ENCODE measurements around the gene CENPX.

Gene CENPX

GRCh38 chr17:82021900-82022309, 773 bp downstream of the CENPX start:
- no peak for DNase-seq

DNA sequence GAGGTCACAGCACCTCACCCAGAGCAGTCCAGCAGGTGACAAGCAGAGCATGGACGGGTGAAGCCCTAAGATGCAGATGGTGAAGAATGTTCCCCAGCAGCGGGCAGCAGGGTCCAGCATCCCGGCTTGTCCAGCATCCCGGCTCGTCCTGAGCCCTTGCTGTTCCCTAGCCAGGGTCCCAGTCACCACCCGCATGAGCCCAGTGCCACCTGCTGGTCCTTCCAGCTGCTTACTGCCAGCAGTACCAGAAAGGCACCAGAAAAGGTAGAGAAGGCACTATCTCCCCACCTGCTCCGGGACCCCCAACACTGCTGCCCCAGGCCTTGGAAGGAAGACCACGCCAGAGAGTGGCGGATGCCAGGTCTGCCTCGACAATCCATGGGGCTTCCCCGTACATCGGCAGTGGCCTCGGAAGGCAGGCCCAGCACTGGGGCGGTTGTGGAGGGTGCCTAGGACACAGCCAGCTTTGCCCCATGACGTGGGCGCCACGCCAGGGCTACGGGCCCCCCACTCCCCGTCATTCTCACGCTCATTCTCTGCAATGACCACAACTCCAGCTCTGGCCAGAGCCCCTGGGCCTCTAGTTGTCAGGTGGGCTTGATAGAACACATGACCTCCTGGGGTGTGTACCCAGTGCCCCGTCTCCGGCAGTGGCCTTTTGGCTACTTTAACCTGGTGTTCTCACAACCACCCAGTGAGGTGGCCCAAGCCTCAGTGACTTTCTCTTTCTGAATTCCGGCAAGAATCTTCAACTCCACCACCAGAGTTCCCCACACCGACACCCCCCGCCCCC, 1.4 kb downstream of the CENPX start:
- no peak for DNase-seq

DNA sequence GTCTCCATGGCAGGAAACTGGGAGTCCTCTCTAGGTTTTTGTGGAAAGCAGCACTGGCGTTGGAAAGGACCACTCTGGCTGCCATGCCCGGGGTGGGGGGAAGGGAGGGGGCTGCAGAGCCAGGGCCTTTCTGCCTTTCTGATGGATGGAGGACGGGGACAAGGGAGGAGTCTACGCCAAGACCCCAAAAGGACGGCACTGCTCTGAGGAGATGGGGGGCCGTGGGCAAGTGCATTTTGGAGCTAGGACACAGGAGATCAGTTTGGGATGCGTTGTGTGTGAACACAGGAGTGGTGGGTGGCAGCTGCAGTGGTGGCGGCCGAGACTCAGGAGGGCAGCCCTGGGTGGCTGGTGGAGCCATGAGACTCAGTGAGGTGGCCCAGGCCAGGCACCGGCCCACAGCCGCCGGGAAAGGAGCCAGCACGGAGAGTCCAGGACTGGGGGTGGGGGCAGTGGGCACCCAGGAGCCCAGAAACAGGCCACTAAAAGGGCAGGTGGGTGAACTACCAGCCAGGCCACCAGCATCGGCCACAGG, 2.0 kb downstream of the CENPX start:
- DNase-seq: no peak

DNA sequence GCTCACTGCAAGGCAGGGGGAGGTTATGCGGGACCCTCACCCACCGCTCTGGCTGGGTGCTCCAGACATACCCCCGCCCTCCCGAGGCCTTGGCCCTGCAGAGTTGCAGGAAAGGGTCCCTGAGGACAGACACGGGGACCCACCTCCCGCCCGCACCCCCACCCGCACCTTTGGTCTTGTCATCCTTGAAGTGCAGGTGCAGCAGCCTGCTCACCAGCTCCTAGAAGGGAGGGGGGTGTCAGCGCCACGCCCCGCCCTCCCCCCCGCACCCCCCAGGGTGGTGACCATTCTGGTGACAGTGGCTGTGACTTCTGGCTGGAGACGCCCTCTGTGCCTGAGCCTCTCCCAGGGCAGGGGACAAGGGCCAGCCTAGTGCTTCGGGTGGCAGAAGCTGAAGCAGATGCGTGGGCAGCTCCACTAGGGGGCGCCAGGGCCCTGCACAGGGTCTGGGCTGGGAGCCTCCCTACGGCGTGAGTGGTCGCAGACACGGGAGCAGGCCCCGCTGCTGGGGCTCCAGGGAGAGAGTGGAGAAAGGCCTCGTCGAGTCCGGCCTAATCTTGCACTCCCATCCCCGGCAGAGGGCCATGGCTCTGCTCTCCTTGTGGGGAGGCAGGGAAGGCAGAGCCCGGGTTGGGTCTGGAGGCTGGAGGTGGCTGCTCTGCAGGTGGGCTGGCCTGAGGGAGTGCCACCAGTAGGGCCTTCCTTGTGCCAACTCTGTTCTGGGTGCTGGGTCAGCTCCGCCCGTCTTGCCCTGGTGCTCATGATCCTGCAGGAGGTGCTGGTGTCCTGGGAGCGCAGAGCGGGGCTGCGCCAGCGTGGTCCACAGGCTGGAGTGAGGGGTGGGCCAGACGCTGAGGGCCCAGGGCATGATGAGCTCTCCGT, 2.7 kb downstream of the CENPX start:
- DNase-seq: no peak

DNA sequence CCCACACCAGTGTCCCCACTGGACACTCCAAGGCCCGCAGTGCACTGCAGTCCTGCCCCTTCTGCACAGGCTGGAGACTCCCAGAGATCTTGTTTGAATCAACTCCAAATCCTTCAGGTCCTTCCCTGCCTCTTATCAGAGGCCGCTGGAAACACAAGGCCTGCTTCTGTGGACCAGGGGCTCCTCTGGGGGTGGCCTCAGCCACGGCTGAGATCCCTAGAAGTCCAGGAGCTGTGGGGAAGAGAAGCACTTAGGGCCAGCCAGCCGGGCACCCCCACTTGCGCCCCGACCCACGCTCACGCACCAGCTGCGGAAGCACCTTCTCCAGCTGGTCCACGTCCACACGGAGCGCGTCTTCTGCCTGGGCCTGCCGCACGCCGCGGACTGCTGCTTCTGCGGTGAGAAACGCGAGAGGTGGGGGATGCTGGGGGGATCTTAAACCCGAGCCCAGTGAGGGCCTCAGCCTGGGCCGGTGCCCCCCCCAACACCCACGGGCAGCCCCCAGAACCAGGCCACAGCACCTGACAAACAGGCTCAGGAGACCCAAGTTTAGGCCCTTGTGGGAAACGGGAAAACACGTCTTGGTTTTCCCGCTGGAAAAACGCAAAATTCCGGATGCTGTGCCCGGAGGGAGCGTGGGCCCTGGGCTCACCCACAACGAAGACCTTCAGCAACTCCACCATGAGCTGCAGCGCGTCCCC, 3.5 kb downstream of the CENPX start:
- DNase-seq: no peak

GRCh38 chr17:82018152-82018988, 4.3 kb downstream of the CENPX start:
- DNase-seq: no peak

- no peak for DNase-seq
Measured at GRCh38 chr17:82017612-82018151, 5.0 kb downstream of the CENPX start.

GRCh38 chr17:82016875-82017459, 5.7 kb downstream of the CENPX start:
- no peak for DNase-seq

DNA sequence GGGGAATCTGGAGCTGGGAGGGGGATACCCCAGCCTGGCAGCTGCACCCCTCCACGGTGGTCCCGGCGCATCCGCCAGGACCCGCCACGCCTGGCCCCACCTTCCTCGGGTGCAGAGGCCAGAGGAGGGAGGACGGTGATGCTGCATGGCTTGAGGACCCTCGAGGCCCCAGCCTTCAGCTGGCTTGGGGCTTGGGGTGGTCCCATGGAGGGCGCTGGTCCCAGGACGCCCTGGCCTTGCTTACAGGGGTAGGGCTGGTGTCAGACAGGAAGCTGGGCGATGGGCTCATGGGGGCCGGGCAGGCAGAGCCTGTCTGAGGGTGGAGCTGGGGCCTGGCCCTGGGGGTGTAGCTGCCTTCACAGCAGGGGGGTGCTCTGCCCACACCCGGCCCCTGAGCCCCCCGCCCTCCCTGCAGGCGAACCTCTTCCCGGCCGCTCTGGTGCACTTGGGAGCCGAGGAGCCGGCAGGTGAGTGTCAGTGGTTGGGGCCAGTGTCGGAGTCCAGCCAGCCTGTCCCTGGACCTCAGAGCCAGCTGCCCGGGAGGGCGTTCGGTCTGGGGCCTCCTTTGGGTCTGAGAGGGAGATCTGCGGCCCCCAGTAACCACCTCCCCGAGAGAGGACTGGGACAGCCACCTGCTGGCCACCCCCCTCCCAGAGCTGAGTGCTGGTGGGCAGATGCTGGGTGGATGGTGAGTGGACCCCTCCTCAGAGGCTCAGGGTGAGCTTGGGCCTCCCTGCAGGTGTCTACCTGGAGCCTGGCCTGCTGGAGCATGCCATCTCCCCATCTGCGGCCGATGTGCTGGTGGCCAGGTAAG, 6.4 kb downstream of the CENPX start:
- DNase-seq: no peak

DNA sequence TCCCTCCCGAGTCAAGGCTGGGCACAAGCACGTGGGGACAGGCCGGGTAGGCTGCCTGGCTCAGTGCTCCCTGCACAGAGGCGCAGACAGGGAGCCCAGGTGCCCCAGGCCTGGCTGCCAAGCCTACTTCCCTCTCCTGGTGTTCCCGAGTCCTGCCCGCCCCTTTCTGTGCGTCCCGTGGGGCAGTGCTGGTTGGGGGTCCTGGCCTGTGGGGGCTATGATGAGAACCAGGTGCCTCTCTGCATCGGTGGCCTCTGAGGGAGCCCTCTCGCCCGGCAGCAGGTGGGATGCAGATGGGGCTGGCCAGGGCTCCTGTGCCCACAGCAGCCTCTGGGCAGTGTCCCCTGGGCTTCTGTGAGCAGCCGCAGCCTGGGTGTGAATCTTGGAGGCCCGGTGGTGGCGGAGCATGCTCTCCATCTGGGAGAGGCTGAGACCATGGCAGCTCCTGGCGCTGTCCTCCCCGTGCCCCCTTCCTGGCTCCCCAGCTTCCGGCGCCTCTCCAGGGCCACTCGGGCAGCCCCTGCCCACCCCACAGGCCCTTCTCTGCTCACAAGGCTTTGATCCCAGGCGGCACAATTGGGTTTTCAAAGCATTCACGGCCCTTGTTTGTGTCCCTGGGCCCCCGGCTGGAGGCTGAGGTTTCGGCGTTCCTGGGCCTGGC, 7.2 kb downstream of the CENPX start:
- no peak for DNase-seq

- DNase-seq: no peak
Measured at GRCh38 chr17:82014971-82015310, 7.7 kb downstream of the CENPX start.

- no peak for DNase-seq
Measured at GRCh38 chr17:82014432-82014831, 8.2 kb downstream of the CENPX start.

DNA sequence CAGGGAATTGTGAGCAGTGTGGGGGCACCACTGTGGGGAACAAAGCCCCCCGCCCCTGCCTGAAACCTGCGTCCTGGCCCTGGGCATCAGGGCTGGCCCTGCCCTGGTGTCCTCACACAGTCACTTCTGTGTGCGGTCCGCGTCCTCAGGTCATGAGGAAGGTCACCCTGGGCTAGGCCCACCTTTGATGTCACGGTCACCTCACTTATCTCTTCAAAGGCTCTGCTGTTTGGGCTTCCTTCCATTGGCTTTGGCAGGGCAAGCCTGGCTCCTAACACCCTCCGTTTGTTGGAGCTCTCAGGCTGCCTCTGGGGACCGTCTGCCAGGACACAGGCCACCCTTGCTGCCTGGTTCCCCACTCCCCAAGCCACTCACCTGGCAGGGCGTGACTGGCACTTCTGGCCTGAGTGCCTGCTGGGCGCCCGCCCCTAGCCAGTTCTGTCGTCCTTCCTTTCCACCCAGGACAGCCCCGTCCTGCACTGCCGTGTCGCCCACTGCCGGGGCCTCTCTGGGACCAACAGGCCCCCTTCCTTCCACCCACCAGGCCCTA, 8.8 kb downstream of the CENPX start:
- DNase-seq: no peak

DNA sequence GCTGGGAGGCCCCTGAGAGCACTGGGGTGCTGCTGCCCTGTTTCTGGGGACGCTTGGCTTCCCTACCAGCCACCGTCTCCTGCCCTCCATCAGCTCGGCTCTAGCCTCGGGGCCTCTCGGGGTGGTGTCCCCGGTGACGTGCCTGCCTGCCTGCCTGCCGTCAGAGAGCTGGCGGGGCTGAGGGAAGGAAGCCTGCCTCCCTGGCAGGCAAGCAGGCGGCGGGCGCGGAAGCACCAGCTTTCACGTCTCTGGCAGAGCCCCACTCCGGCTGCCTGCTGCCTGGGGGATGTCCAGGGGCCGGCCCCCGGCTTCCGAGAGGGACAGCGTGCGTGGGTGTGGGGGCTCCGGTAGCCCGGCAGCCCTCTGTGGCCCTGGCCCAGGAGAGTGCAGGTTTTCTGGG, 9.3 kb downstream of the CENPX start:
- no peak for DNase-seq

DNA sequence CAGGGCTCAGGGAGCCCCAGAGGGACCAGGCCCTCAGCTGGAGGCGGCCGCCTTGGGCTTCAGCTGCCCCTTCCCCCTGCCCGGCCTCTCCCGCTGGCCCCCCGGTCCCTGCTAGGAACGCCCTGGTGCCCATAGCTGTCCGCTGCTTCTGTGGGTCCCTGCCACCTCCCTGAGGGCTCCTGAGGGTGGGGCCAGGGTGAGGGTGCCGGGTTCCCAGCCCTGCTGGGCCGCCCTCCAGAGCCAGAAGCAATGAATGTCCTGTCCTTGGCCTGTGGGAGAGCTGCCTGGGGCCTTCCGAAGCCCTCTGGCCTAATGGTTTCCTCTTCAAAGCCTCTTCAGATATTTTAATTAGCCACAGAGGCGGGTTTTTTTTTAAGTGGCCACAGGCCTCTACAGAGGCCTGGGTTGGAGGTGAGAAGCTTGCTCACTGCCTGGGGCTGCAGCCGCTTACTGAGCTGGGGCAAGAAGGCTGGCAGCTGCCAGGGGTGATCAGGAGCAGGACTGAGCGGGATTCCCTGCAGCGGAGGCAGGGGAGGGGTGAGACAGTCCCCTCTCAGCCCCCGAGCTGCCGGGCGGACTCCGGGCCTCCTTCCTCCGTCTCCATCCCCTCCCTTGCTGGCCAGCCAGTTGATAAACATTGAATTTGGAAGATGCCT, 9.9 kb downstream of the CENPX start:
- DNase-seq: peak in 1 of 2 experiments; percentile 21

DNA sequence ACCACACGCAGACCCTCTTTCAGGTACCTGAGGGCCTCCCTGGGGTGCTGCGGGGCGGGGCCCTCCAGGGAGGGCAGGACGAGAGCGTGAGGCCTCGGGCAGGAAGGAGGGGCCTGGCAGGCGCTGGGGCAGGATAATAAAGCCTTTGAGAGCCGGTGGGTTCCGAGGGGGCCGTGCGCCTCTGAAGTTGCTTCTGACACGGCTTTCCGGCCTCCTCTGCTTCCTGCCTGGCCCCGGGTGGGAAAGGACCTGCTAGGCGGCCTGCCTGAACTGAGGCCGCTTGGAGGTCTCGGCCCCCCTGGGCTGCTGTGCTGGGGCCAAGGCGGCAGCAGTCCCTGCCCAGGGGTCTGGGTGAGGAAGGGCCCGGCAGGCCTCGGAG, 10.4 kb downstream of the CENPX start:
- no peak for DNase-seq

GRCh38 chr17:82011617-82012187, 11.0 kb downstream of the CENPX start:
- DNase-seq: no peak

- DNase-seq: no peak
Measured at GRCh38 chr17:82010575-82011525, 11.8 kb downstream of the CENPX start.
